ENCODE measurements around the gene APOO.

GRCh38 chrX:23841847-23842522 lies 65.8 kb downstream of the APOO start:
- TF ChIP-seq SP1 (IDR thresholded peaks at IDR 0.05; ENCODE audit: low read depth) (no peak), CEBPB (IDR thresholded peaks at IDR 0.05; ENCODE audit: low read depth) (no peak), POLR2AphosphoS5 (IDR thresholded peaks at IDR 0.05; ENCODE audit: low read depth, low read length) (no peak), MAX (IDR thresholded peaks at IDR 0.05) (no peak), SIN3A (IDR thresholded peaks at IDR 0.05; ENCODE audit: low read depth) (no peak), YY1 (IDR thresholded peaks at IDR 0.05; ENCODE audit: extremely low read depth, insufficient replicate concordance, low read depth, low read length) (no peak), ELF1 (IDR thresholded peaks at IDR 0.05; ENCODE audit: borderline replicate concordance, low read depth) (no peak), TCF7L2 (IDR thresholded peaks at IDR 0.05; ENCODE audit: borderline replicate concordance, extremely low read depth, insufficient read depth, insufficient read length) (no peak), CTCF (IDR thresholded peaks at IDR 0.05 in 2 of 3, conservative IDR thresholded peaks at IDR 0.05 in 1 of 3; ENCODE audit: borderline replicate concordance in 1 of 3, insufficient read depth in 1 of 3, low read depth in 2 of 3, low read length in 2 of 3) (no peak), SRF (IDR thresholded peaks at IDR 0.05; ENCODE audit: low read depth) (no peak), EZH2 (IDR thresholded peaks at IDR 0.05) (no peak), ZBTB33 (IDR thresholded peaks at IDR 0.05; ENCODE audit: extremely low read depth, insufficient replicate concordance, low read length) (no peak), ZNF274 (IDR thresholded peaks at IDR 0.05; ENCODE audit: low read depth, low read length) (no peak), POLR2A (IDR thresholded peaks at IDR 0.05; ENCODE audit: borderline replicate concordance, extremely low read depth, insufficient read depth, insufficient read length) (no peak)

All from HCT116 (cell line).